ENCODE measurements around the gene PRRG4.

Gene PRRG4

DNA sequence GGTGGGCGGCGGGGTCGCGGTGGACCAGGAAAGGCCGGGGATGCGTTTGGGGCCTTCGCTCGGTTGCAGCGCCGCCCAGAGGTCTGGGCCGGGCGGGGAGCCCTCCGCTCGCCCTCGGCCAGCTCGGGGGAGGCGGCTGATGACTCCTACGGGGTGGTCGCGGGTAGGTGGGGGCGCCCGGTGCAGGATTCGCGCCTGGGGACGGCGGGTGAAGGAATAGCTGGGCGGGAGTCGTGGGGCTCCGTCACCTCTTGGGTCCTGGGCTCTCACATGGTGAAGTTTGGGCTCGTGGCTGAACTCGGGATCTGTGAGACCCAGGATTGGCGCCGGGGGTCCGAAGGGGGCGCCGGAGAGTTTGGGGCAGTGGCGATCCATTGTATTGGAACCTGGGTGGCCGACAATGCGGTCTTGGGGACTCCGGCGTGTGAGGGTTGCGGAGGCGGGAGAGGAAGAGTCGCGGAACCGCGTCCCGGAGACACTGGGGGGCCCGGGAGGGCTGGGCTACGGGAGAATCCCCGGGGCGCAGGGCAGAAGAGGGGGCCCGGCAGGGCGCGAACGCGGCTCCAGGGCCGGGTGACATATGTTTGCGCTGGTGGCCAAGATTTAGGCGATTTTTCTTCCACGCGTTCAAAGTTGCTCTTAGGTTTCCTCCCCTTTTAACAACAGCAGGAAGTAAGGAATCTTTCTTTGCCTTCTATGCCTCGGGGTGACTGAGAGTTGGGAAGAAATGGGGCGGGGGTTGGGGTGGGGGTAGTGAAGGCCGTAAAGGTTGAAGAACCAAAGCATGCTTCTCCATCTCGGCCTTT, 63.8 kb downstream of the PRRG4 start:
- H3K4me1 ChIP-seq = peaks cover 26% of the 10 kb centered on the region
- in situ Hi-C loops (cut with MboI; ENCODE audit: low sequenced_read_pairs) = no loop called here
- H3K4me3 ChIP-seq = peak overlapping the region; percentile 80
- H3K27me3 ChIP-seq (ENCODE audit: low read depth) = no peaks in the 10 kb centered on the region
- peak; percentile 41 to 72 for DNase-seq (ENCODE audit: low spot score in 2 of 2)
- H3K36me3 ChIP-seq (replicated peaks) = no peaks in the 10 kb centered on the region; the same call in 1 of the 2 replicates
- H3K9me3 ChIP-seq = no peaks in the 10 kb centered on the region

DNA sequence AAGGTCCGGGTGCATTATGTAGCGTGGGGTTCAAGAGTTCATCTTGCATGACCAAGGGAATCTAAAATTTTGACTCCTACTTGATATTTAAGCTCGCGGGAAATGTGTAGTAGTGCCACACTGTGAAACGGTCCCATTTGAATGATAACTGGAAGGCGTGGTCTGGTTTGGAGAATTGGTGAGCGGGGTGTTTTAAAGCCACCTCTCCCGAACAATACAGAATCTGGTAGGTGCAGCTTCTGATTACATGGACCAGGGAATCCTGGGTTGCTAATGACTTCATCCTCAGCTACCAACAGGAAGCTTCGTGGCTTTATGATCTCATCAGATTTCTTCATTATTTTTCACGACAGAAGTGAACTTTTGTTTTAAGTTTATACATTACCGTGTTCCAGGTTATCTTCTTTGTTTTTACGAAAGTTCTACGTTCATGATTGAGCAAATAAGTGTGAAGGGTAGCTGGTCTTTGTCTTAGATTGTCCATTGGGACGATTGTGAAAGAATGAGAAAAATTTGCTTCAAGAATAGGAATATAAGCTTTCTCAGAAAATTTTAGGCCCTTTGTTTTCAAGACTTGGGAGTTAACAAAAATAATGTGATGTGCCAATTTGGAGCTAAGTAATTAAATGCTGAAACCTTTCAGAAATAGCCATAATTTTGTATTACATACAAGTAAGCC, 64.6 kb downstream of the PRRG4 start:
- Histone ChIP-seq H3K27me3 (ENCODE audit: low read depth) (no peaks in the 10 kb centered on the region), H3K9me3 (no peaks in the 10 kb centered on the region), H3K4me3 (peak overlapping the region; percentile 80), H3K36me3 (replicated peaks) (no peaks in the 10 kb centered on the region; the same call in 1 of the 2 replicates), H3K4me1 (peaks cover 26% of the 10 kb centered on the region)
- in situ Hi-C loops (cut with MboI; ENCODE audit: low sequenced_read_pairs) = no loop called here
- DNase-seq (ENCODE audit: low spot score in 2 of 2) = peak; percentile 73 to 86

DNA sequence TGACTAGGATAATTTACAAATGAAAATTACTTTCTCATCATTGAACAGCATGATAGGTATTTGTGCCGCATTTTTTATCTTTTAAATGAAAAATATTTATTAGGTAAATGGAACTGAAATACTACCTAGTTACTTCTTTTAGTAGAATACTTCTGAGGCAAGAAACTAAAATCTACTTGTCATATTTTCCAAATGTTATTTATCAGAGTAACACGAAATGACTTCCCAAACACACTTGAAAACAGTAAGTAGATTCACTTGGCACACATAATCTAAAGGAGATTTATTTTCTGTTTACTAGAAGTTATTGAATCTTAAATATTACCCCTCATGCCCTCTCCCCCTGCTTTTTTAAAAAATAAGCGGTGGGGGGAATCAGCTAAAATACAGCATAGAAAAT, 65.2 kb downstream of the PRRG4 start:
- H3K36me3 ChIP-seq (replicated peaks) = no peaks in the 10 kb centered on the region; the same call in 1 of the 2 replicates
- no peak for DNase-seq (ENCODE audit: low spot score in 2 of 2)
- H3K4me3 ChIP-seq = no peak overlapping the region; the same call in 1 of the 2 replicates
- H3K27me3 ChIP-seq (ENCODE audit: low read depth) = no peaks in the 10 kb centered on the region
- in situ Hi-C loops (cut with MboI; ENCODE audit: low sequenced_read_pairs) = no loop called here
- no peaks in the 10 kb centered on the region for H3K9me3 ChIP-seq
- H3K4me1 ChIP-seq = peaks cover 26% of the 10 kb centered on the region

DNA sequence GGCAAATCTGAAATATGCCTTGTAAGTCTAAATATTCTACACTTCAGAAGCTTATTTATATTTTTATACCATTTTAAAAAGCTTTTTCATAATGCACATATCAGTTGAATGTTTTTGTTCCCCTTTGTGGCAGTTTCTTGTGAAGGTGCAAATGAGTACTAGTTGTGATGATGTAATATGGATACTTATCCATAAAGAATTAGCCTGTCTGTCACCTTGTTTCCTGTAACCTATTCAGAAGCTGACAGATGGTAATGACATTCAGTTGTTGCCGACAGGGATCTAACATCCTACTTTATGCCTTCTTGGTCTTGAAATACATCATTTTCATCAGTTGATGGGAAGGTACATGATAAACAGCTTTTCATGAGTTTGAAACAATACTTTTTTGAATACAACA, 65.7 kb downstream of the PRRG4 start:
- in situ Hi-C loops (cut with MboI; ENCODE audit: low sequenced_read_pairs) = no loop called here
- DNase-seq (ENCODE audit: low spot score in 2 of 2) = no peak
- no peaks in the 10 kb centered on the region for H3K9me3 ChIP-seq
- H3K4me1 ChIP-seq = peaks cover 24% of the 10 kb centered on the region
- no peak overlapping the region for H3K4me3 ChIP-seq
- no peaks in the 10 kb centered on the region for H3K27me3 ChIP-seq (ENCODE audit: low read depth)
- no peaks in the 10 kb centered on the region; the same call in 1 of the 2 replicates for H3K36me3 ChIP-seq (replicated peaks)

DNA sequence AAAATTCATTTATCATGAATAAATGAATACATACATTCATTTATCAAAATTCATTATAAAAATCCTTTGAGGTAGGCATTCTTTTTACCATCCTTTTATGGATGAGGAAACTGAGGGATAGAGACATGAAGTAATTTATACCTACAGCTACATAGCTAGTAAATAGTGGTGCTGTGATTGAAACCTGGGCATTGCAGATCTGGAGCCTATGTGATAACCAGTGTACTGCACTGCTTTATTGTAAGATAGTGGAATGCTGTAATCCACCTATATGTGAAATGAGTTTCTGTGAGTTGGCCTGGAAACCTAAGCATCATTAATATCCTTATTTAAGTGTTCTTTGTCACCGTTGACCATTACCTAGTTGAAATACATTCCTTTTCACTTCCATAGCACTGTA, 67.4 kb downstream of the PRRG4 start:
- no peaks in the 10 kb centered on the region for H3K27me3 ChIP-seq (ENCODE audit: low read depth)
- H3K4me1 ChIP-seq = peaks cover 11% of the 10 kb centered on the region
- H3K4me3 ChIP-seq = no peak overlapping the region
- in situ Hi-C loops (cut with MboI; ENCODE audit: low sequenced_read_pairs) = no loop called here
- no peaks in the 10 kb centered on the region for H3K9me3 ChIP-seq
- no peaks in the 10 kb centered on the region; the same call in 1 of the 2 replicates for H3K36me3 ChIP-seq (replicated peaks)
- DNase-seq (ENCODE audit: low spot score in 2 of 2) = no peak

DNA sequence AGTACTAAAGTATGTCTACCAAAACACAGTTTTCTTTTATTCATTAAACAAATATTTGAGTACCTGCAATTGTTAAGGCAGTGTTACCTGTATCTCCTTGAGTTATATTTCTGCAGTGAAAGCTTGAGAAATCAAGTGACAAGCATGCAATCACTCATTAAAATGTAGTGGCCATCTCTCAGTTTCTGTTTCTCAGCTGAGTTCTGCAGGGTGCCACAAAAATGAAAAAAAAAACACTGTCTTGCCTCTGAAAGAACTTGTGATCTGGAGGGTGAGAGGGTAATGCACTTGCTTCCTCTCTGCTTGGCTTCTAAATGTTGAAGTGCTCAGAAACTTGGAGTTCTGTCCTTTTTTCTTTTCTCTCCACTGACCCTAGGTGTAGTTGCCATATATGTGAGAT, 69.7 kb downstream of the PRRG4 start:
- Histone ChIP-seq H3K36me3 (replicated peaks) (no peaks in the 10 kb centered on the region; the same call in 1 of the 2 replicates), H3K27me3 (ENCODE audit: low read depth) (no peaks in the 10 kb centered on the region), H3K4me1 (peaks cover 9% of the 10 kb centered on the region; the same call in 1 of the 2 replicates), H3K9me3 (no peaks in the 10 kb centered on the region), H3K4me3 (no peak overlapping the region)
- no peak for DNase-seq (ENCODE audit: low spot score in 2 of 2)
- in situ Hi-C loops (cut with MboI; ENCODE audit: low sequenced_read_pairs) = no loop called here

DNA sequence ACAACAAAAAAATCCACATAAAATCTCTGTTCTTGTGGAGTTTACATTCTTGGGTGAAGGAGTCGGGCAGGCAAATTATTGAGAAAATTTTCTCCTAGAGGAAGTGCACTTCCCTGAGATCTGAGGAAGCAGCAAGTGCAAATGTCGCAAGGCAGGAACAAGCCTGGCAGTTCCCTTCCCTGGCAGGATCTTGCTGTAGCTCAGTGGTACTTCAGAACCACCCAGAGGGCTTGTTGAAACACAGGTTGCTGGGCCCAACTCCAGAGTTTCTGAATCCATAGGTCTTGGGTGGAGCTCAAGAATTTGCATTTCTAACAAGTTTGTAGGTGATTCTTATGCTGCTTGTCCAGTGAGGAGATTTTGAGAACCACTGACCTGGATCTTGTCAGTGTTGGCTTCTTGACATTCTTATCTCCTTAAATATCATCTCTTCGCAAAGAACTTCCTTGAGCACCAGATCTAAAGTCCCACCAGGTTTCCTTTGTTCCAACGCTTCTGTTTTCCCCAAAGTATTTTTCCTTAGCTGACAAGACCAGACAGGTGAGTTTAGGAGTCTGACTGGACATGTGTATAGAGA, 72.5 kb downstream of the PRRG4 start:
- in situ Hi-C loops (cut with MboI; ENCODE audit: low sequenced_read_pairs) = no loop called here
- no peaks in the 10 kb centered on the region for H3K27me3 ChIP-seq (ENCODE audit: low read depth)
- H3K36me3 ChIP-seq (replicated peaks) = no peaks in the 10 kb centered on the region; the same call in 1 of the 2 replicates
- no peaks in the 10 kb centered on the region for H3K4me1 ChIP-seq
- no peaks in the 10 kb centered on the region for H3K9me3 ChIP-seq
- DNase-seq (ENCODE audit: low spot score in 2 of 2) = no peak
- no peak overlapping the region for H3K4me3 ChIP-seq

- no peaks in the 10 kb centered on the region for H3K27me3 ChIP-seq (ENCODE audit: low read depth)
- no peaks in the 10 kb centered on the region for H3K4me1 ChIP-seq
- DNase-seq (ENCODE audit: low spot score in 2 of 2) = no peak
- in situ Hi-C loops (cut with MboI; ENCODE audit: low sequenced_read_pairs) = no loop called here
- no peak overlapping the region for H3K4me3 ChIP-seq
- H3K9me3 ChIP-seq = no peaks in the 10 kb centered on the region
- no peaks in the 10 kb centered on the region for H3K36me3 ChIP-seq (replicated peaks)
These were observed 75.4 kb downstream of the PRRG4 start for GRCh38 chr11:32905028-32905667.
